Lower lobe of right lung (tissue), 2 donors: ENCODE measurements around the gene LENG9. TPM values are rescaled to one million over a fixed set of nuclear protein-coding genes. Genes with fewer than 3 reads are reported as not detected.

Source experiments
- ATAC-seq, 2 donors: fragments of 200-7000 bp; cut with Tn5 transposase; one replicate each; pipeline ENCODE4 v1.9.1; 2020 to 2022; ENCODE audit warnings: mild to moderate bottlenecking in 2 of 2, moderate library complexity in 2 of 2
- DNase-seq: peaks from one replicate; pipeline ENCODE4 v3.0.0-alpha.2; 2020
- H3K27ac ChIP-seq: fragments of 200-600 bp; one replicate; pipeline ENCODE4 v1.8.0; 2022
- H3K27me3 ChIP-seq: fragments of 200-600 bp; one replicate; pipeline ENCODE4 v1.8.0; 2022; ENCODE audit warnings: low read depth
- H3K36me3 ChIP-seq: fragments of 200-600 bp; one replicate; pipeline ENCODE4 v1.8.0; 2022; ENCODE audit warnings: mild to moderate bottlenecking
- H3K4me1 ChIP-seq: fragments of 200-600 bp; one replicate; pipeline ENCODE4 v1.8.0; 2022
- H3K4me3 ChIP-seq: fragments of 200-600 bp; one replicate; pipeline ENCODE4 v1.8.0; 2022; ENCODE audit warnings: mild to moderate bottlenecking
- H3K9me3 ChIP-seq: fragments of 200-600 bp; one replicate; pipeline ENCODE4 v1.8.0; 2022
- intact Hi-C: fragments of 100-400 bp; cut with DNase I; formaldehyde crosslinking; loops from one replicate; pipeline ENCODE4 v1.11.0; 2022
- total RNA-seq: library from RNA; stranded (reverse); fragmentation: NEBNext Ultra II Directional; extraction: Animal tissue kit (Norgen Biotek cat#: 25700); gene quantifications from one replicate; pipeline ENCODE4 v1.2.1, GENCODE V29; 2021
- TF ChIP-seq, protein P1 (sequence below): fragments of 200-600 bp; IDR thresholded peaks from one replicate; pipeline ENCODE4 v1.8.0; 2022; ENCODE audit warnings: antibody characterized with exemption, mild to moderate bottlenecking
- donor health status: DM: no; HTN: yes; CAD: no; lungs with severe emphysema.

Gene LENG9
- total RNA-seq, 1 donor from 2014 or later: 7.3 TPM

- Histone ChIP-seq H3K36me3 (no peaks in the 10 kb centered on the region), H3K27me3 (peaks cover 24% of the 10 kb centered on the region), H3K4me3 (no peak overlapping the region), H3K27ac (no peak overlapping the region), H3K4me1 (no peaks in the 10 kb centered on the region), H3K9me3 (no peaks in the 10 kb centered on the region)
- ATAC-seq (no peak), DNase-seq (no peak)
- TF ChIP-seq, protein P1, sequence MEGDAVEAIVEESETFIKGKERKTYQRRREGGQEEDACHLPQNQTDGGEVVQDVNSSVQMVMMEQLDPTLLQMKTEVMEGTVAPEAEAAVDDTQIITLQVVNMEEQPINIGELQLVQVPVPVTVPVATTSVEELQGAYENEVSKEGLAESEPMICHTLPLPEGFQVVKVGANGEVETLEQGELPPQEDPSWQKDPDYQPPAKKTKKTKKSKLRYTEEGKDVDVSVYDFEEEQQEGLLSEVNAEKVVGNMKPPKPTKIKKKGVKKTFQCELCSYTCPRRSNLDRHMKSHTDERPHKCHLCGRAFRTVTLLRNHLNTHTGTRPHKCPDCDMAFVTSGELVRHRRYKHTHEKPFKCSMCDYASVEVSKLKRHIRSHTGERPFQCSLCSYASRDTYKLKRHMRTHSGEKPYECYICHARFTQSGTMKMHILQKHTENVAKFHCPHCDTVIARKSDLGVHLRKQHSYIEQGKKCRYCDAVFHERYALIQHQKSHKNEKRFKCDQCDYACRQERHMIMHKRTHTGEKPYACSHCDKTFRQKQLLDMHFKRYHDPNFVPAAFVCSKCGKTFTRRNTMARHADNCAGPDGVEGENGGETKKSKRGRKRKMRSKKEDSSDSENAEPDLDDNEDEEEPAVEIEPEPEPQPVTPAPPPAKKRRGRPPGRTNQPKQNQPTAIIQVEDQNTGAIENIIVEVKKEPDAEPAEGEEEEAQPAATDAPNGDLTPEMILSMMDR: no peak
- intact Hi-C loops: no loop called here
These were observed 26.2 kb upstream of the LENG9 start for GRCh38 chr19:54489766-54490165.

- no peak for ATAC-seq
- H3K4me3 ChIP-seq: no peak overlapping the region
- H3K4me1 ChIP-seq: no peaks in the 10 kb centered on the region
- no peak for DNase-seq
- no peaks in the 10 kb centered on the region for H3K9me3 ChIP-seq
- intact Hi-C loops: no loop called here
- TF ChIP-seq, protein P1: no peak
- H3K27ac ChIP-seq: no peak overlapping the region
- H3K36me3 ChIP-seq: no peaks in the 10 kb centered on the region
- peaks cover 26% of the 10 kb centered on the region for H3K27me3 ChIP-seq
These were observed 25.8 kb upstream of the LENG9 start for GRCh38 chr19:54489341-54489740.

GRCh38 chr19:54485851-54486250 lies 22.3 kb upstream of the LENG9 start:
- H3K27me3 ChIP-seq: peaks cover 20% of the 10 kb centered on the region
- intact Hi-C loops: no loop called here
- TF ChIP-seq, protein P1: no peak
- H3K36me3 ChIP-seq: no peaks in the 10 kb centered on the region
- ATAC-seq (no peak), DNase-seq (no peak)
- no peak overlapping the region for H3K27ac ChIP-seq
- peaks cover 13% of the 10 kb centered on the region for H3K4me1 ChIP-seq
- H3K9me3 ChIP-seq: no peaks in the 10 kb centered on the region
- H3K4me3 ChIP-seq: no peak overlapping the region

GRCh38 chr19:54484451-54484850 lies 20.9 kb upstream of the LENG9 start:
- intact Hi-C loops: no loop called here
- H3K27me3 ChIP-seq: peaks cover 28% of the 10 kb centered on the region
- DNase-seq: no peak

GRCh38 chr19:54482889-54483288 lies 19.3 kb upstream of the LENG9 start:
- TF ChIP-seq, protein P1: no peak
- DNase-seq (no peak), ATAC-seq (no peak)
- intact Hi-C loops: no loop called here
- Histone ChIP-seq H3K4me1 (peaks cover 23% of the 10 kb centered on the region), H3K9me3 (no peaks in the 10 kb centered on the region), H3K27me3 (peaks cover 31% of the 10 kb centered on the region), H3K27ac (no peak overlapping the region), H3K4me3 (no peak overlapping the region), H3K36me3 (no peaks in the 10 kb centered on the region)

More at GRCh38 chr19:54484451-54484850, 20.9 kb upstream of the LENG9 start:
- TF ChIP-seq, protein P1: no peak
- Histone ChIP-seq H3K36me3 (no peaks in the 10 kb centered on the region), H3K9me3 (no peaks in the 10 kb centered on the region), H3K4me3 (no peak overlapping the region), H3K27ac (no peak overlapping the region), H3K4me1 (peaks cover 23% of the 10 kb centered on the region)
- ATAC-seq: no peak
